Activated CD8-positive, alpha-beta T cell treated with anti-CD3 and anti-CD28 coated beads, Interleukin-2, amount 10 ng/mL, durations not matched to agents 7 days and 5 days (primary cell): ENCODE results near the gene HSPBP1. TPM values are rescaled to one million over a fixed set of nuclear protein-coding genes. Genes with fewer than 3 reads are reported as not detected.

Source experiments
- ATAC-seq: fragments of 150-1000 bp; cut with Tn5 transposase; one replicate; pipeline ENCODE4 v1.10.0; 2021; ENCODE audit warnings: moderate library complexity
- CTCF ChIA-PET: fragments of 350-600 bp; sonication (Branson Sonifier 250); formaldehyde crosslinking; loops from one replicate; lab custom pipeline; 2021; ENCODE audit warnings: antibody characterized with exemption; lab: Charles Lee
- POLR2A ChIA-PET: fragments of 350-600 bp; sonication (Branson Sonifier 250); formaldehyde crosslinking; loops from one replicate; lab custom pipeline; 2021; ENCODE audit warnings: antibody characterized with exemption; lab: Charles Lee
- DNase-seq: peaks from one replicate; pipeline ENCODE4 v3.0.0-alpha.2; 2020
- H3K27ac Mint-ChIP-seq: one replicate; pipeline ENCODE4 v1.8.0; 2021; ENCODE audit warnings: mild to moderate bottlenecking, mixed read lengths
- H3K27me3 Mint-ChIP-seq: one replicate; pipeline ENCODE4 v1.8.0; 2021; ENCODE audit warnings: low read depth, mixed read lengths
- H3K36me3 Mint-ChIP-seq: one replicate; pipeline ENCODE4 v1.8.0; 2021; ENCODE audit warnings: low read depth, mixed read lengths
- H3K4me1 Mint-ChIP-seq: one replicate; pipeline ENCODE4 v1.8.0; 2021; ENCODE audit warnings: low read depth, mixed read lengths
- H3K4me3 Mint-ChIP-seq: one replicate; pipeline ENCODE4 v1.8.0; 2021; ENCODE audit warnings: mild to moderate bottlenecking, mixed read lengths
- H3K9me3 Mint-ChIP-seq: one replicate; pipeline ENCODE4 v1.8.0; 2022; ENCODE audit warnings: mixed read lengths; ENCODE audit not compliant: insufficient read depth
- total RNA-seq, 2 experiments: library from RNA; stranded (reverse); gene quantifications; one replicate each; pipeline ENCODE4 v1.2.3, GENCODE V29; 2021

The HSPBP1 gene
- total RNA-seq, 2 experiments from 2014 or later = 31.1 to 32.7 TPM

- no peaks in the 10 kb centered on the region for H3K9me3 Mint-ChIP-seq
- H3K27ac Mint-ChIP-seq = peak overlapping the region; percentile 97
- ATAC-seq = peak; percentile 25
- DNase-seq = peak; percentile 65
- peaks cover 63% of the 10 kb centered on the region for H3K36me3 Mint-ChIP-seq
- H3K4me1 Mint-ChIP-seq = peaks cover 60% of the 10 kb centered on the region
- ChIA-PET POLR2A (interaction anchor here (0.9 kb wide), 1 partner anchor 8 kb away, joined by 3 read pairs; no protein-coding TSS in a partner anchor), CTCF (interaction anchor here (1.0 to 1.8 kb wide), 4 partner anchors 41 to 252 kb away, joined by 3 to 6 read pairs (median 4); partner anchors contain the start of gene DNAAF3)
- H3K4me3 Mint-ChIP-seq = peak overlapping the region; percentile 91
- no peaks in the 10 kb centered on the region for H3K27me3 Mint-ChIP-seq
Observed at GRCh38 chr19:55251341-55252081, 28.4 kb downstream of the HSPBP1 start.

GRCh38 chr19:55250262-55251036, 29.5 kb downstream of the HSPBP1 start:
- Mint-ChIP-seq H3K9me3 (no peaks in the 10 kb centered on the region), H3K36me3 (peaks cover 61% of the 10 kb centered on the region), H3K27me3 (no peaks in the 10 kb centered on the region), H3K27ac (peak overlapping the region; percentile 97), H3K4me3 (peak overlapping the region; percentile 91), H3K4me1 (peaks cover 50% of the 10 kb centered on the region)
- CTCF ChIA-PET = interaction anchor here (1.0 to 1.8 kb wide), 3 partner anchors 42 to 109 kb away, joined by 3 to 6 read pairs (median 3); partner anchors contain the start of gene DNAAF3
- DNase-seq (no peak), ATAC-seq (no peak)
- POLR2A ChIA-PET = interaction anchor here (0.9 to 1.1 kb wide), 2 partner anchors 9 kb away, joined by 3 to 4 read pairs; partner anchors contain the start of gene PPP6R1

DNA sequence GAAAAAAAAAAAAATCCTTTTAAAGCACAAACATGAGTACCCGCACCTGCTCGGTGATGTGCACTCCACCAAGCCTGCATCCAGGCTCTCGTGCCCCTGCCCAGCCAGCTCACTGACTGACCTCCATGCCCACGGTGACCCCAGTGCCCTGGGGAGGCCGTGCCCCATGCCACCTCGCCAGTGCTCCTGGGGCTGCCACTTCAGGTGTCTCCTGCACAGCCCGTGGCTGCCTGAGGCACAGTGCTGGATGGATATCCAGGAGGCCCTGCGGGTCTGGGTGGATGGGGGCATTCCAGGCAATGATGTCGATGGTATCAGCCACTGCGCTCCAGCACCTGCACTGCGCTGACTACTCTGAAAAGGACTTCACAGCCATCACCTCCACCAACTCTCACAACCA, 30.1 kb downstream of the HSPBP1 start:
- H3K4me3 Mint-ChIP-seq = no peak overlapping the region
- peaks cover 50% of the 10 kb centered on the region for H3K4me1 Mint-ChIP-seq
- H3K27ac Mint-ChIP-seq = no peak overlapping the region
- POLR2A ChIA-PET = interaction anchor here (0.8 to 1.1 kb wide), 2 partner anchors 9 to 158 kb away, joined by 3 to 4 read pairs; partner anchors contain the start of genes PPP6R1 and UBE2S
- CTCF ChIA-PET = interaction anchor here (1.8 kb wide), 1 partner anchor 42 kb away, joined by 6 read pairs; no protein-coding TSS in a partner anchor
- DNase-seq = no peak
- ATAC-seq = no peak
- no peaks in the 10 kb centered on the region for H3K9me3 Mint-ChIP-seq
- H3K27me3 Mint-ChIP-seq = no peaks in the 10 kb centered on the region
- peaks cover 56% of the 10 kb centered on the region for H3K36me3 Mint-ChIP-seq

DNA sequence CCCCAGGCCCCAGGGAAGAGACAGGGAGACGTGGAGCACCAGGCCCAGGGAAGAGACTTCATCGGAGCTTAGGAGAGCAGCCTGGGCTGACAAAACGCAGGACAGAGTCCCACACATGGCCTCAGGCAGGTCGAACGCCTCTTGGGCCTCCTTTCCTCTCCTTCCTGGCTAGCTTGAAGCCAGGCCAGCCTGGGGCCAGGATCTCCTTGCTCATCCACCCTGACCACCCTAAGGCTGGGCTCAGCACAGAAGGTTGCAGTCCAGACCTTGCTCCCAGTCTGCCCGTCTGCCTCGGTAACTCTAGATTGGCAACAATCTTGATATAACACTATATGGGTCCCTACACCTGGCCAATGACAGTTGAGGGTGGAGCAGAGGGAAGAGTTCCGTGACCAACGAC, 31.2 kb downstream of the HSPBP1 start:
- no peak for ATAC-seq
- no peak for DNase-seq
- Mint-ChIP-seq H3K4me3 (no peak overlapping the region), H3K27ac (peak overlapping the region; percentile 74), H3K27me3 (no peaks in the 10 kb centered on the region), H3K9me3 (no peaks in the 10 kb centered on the region), H3K4me1 (peaks cover 48% of the 10 kb centered on the region), H3K36me3 (peaks cover 56% of the 10 kb centered on the region)
- ChIA-PET POLR2A (interaction anchor here (0.7 kb wide), 1 partner anchor 11 kb away, joined by 3 read pairs; the partner anchor contains the start of gene PPP6R1), CTCF (no interaction called here)

DNA sequence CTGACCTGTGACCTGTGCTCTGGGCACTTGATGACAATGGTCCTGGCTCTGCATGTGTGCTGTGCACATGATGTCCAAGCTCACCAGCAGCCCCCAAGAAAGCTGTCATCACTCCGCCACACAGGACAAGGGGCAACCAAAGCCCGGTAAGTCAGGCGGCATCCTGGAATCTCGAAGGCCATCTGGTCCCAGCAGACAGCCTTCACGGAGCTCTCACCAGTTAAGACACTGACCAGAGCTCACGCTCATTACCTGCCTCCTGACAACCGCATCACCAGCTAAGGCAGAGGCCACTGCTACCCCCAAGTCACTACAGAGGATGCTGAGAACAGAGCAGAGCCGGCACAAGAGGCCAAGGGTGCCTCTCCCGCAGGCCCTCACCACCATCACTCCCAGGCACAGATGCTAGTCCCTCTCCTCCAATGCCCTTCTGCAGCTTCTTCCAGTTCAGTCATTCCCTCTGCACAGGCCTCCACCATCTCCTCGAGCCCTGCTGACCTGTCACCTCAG, 31.7 kb downstream of the HSPBP1 start:
- H3K36me3 Mint-ChIP-seq = peaks cover 54% of the 10 kb centered on the region
- H3K27ac Mint-ChIP-seq = peak overlapping the region; percentile 74
- DNase-seq (no peak), ATAC-seq (no peak)
- H3K4me3 Mint-ChIP-seq = no peak overlapping the region
- POLR2A ChIA-PET = interaction anchor here (0.7 kb wide), 1 partner anchor 11 kb away, joined by 3 read pairs; the partner anchor contains the start of gene PPP6R1
- no peaks in the 10 kb centered on the region for H3K9me3 Mint-ChIP-seq
- H3K4me1 Mint-ChIP-seq = peaks cover 43% of the 10 kb centered on the region
- CTCF ChIA-PET = no interaction called here
- no peaks in the 10 kb centered on the region for H3K27me3 Mint-ChIP-seq

DNA sequence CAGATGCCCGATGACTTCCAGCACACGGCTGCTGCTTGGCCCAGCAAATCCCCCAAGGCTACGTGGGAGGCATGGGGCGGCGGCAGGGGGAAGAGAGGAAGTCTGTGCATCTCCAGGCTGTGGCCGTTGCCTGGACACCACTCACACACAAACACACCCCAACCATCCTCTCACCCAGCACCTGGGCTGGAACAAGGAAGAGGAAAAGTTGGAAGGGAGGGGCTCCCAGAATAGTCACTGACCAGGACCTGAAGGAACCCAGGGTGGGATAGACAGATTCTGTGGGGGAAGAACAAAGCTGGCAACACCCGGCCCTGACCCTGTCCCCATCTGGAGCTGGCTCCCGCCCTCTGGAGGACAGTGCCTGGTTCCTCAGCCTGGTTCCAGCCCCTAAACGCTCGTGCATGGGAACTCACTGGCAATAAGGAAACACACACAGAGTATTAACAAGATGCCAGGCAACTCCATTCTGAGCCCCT, 32.2 kb downstream of the HSPBP1 start:
- Mint-ChIP-seq H3K27ac (peak overlapping the region; percentile 74), H3K4me3 (no peak overlapping the region), H3K27me3 (no peaks in the 10 kb centered on the region), H3K36me3 (peaks cover 50% of the 10 kb centered on the region), H3K9me3 (no peaks in the 10 kb centered on the region), H3K4me1 (peaks cover 39% of the 10 kb centered on the region)
- ChIA-PET CTCF (no interaction called here), POLR2A (no interaction called here)
- ATAC-seq (no peak), DNase-seq (no peak)

- H3K27me3 Mint-ChIP-seq = no peaks in the 10 kb centered on the region
- H3K27ac Mint-ChIP-seq = no peak overlapping the region
- ATAC-seq (no peak), DNase-seq (no peak)
- H3K9me3 Mint-ChIP-seq = no peaks in the 10 kb centered on the region
- ChIA-PET CTCF (no interaction called here), POLR2A (interaction anchor here (1.9 kb wide), 1 partner anchor 12 kb away, joined by 7 read pairs; the partner anchor contains the start of gene PPP6R1)
- H3K4me3 Mint-ChIP-seq = no peak overlapping the region
- H3K4me1 Mint-ChIP-seq = peaks cover 31% of the 10 kb centered on the region
- peaks cover 52% of the 10 kb centered on the region for H3K36me3 Mint-ChIP-seq
Observed at GRCh38 chr19:55246462-55247451, 33.2 kb downstream of the HSPBP1 start.

GRCh38 chr19:55245236-55245904, 34.5 kb downstream of the HSPBP1 start:
- Mint-ChIP-seq H3K4me1 (peaks cover 17% of the 10 kb centered on the region), H3K27me3 (no peaks in the 10 kb centered on the region), H3K36me3 (peaks cover 44% of the 10 kb centered on the region), H3K4me3 (no peak overlapping the region), H3K9me3 (no peaks in the 10 kb centered on the region), H3K27ac (no peak overlapping the region)
- POLR2A ChIA-PET = interaction anchor here (0.7 to 1.9 kb wide), 2 partner anchors 10 to 14 kb away, joined by 3 to 7 read pairs; partner anchors contain the start of gene PPP6R1
- no peak for ATAC-seq
- CTCF ChIA-PET = no interaction called here
- no peak for DNase-seq

- no peak for ATAC-seq
- Mint-ChIP-seq H3K4me3 (no peak overlapping the region), H3K36me3 (peaks cover 49% of the 10 kb centered on the region), H3K27me3 (no peaks in the 10 kb centered on the region), H3K4me1 (peaks cover 16% of the 10 kb centered on the region), H3K27ac (peak overlapping the region; percentile 20), H3K9me3 (no peaks in the 10 kb centered on the region)
- ChIA-PET POLR2A (no interaction called here), CTCF (interaction anchor here (0.7 kb wide), 1 partner anchor 13 kb away, joined by 3 read pairs; no protein-coding TSS in a partner anchor)
- DNase-seq = no peak
Observed at GRCh38 chr19:55244004-55244680, 35.8 kb downstream of the HSPBP1 start.

DNA sequence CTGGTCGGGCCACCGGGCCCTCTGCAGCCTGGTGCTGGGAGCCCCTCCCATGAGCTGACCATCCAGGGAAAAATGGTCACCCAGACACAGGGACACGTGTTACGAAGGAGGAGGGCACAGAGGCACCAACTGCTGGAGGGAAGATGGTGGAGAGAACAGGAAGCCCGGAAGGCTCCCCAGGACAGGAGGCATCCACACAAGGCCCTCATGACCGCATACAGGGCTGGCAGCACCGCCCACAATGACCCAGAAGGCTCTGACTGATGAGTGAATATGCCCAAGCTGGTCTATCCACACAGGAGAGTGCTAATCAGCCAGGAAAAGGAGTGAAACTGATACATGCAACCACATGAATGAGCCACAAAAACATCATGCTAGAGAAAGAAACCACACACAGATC, 37.4 kb downstream of the HSPBP1 start:
- Mint-ChIP-seq H3K27ac (peak overlapping the region; percentile 30), H3K36me3 (peaks cover 50% of the 10 kb centered on the region), H3K27me3 (no peaks in the 10 kb centered on the region), H3K4me1 (peaks cover 3% of the 10 kb centered on the region), H3K9me3 (no peaks in the 10 kb centered on the region), H3K4me3 (no peak overlapping the region)
- CTCF ChIA-PET = no interaction called here
- ATAC-seq = no peak
- DNase-seq = no peak
- POLR2A ChIA-PET = interaction anchor here (1.5 kb wide), 1 partner anchor 11 kb away, joined by 4 read pairs; no protein-coding TSS in a partner anchor
